ENCODE data around the gene PLCB1. TPM values are rescaled to one million over a fixed set of nuclear protein-coding genes. Genes with fewer than 3 reads are reported as not detected.

PLCB1 gene
- total RNA-seq, 1 experiment from 2014 or later, result 4.4 TPM

DNA sequence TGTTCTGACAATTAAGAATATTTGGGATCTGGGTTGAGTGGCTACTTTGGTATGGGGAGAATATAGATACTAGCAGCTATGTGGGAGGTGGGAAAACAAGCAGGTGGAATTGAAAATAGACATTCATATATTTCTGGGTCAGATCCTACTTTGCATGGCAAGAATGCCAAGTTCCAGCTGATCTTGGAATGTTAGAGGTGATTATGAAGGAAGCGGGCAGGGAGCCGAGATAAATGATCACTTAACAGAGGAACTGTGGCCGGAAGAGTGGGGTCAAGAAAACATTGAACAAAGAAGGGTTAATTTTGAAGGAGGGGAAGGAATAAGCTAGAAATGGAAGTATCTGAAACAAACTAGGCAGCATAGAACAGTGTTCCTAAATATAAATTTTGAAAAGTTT is 15.4 kb downstream of the PLCB1 start:
- Histone ChIP-seq H3K27me3 (ENCODE audit: low read length) (peaks cover 39% of the 10 kb centered on the region; the same call in 1 of the 2 replicates), H4K20me1 (ENCODE audit: low read length) (no peaks in the 10 kb centered on the region), H3F3A (ENCODE audit: low read length, unreplicated experiment) (no peaks in the 10 kb centered on the region), H3K27ac (ENCODE audit: low read length) (no peak overlapping the region), H3K4me3 (ENCODE audit: low read length) (no peak overlapping the region), H3K79me2 (ENCODE audit: low read length) (no peaks in the 10 kb centered on the region), H3K9me2 (replicated peaks; ENCODE audit: low read length) (no peaks in the 10 kb centered on the region), H3K9ac (ENCODE audit: low read length) (no peak overlapping the region), H3K9me3 (ENCODE audit: low read length) (no peaks in the 10 kb centered on the region), H3K4me1 (ENCODE audit: insufficient read depth, low read length) (peaks cover 10% of the 10 kb centered on the region; the same call in 1 of the 2 replicates), H3K4me2 (ENCODE audit: low read length) (no peak overlapping the region), H3K36me3 (ENCODE audit: low read depth, low read length) (no peaks in the 10 kb centered on the region), H2AFZ (ENCODE audit: low read length) (no peak overlapping the region)
- no peak for TF ChIP-seq EZH2 (IDR thresholded peaks at IDR 0.05; ENCODE audit: low read length, unreplicated experiment)
- no peak for TF ChIP-seq EZH2phosphoT487 (IDR thresholded peaks at IDR 0.05; ENCODE audit: borderline replicate concordance, low read length)
- TF ChIP-seq, protein P1, sequence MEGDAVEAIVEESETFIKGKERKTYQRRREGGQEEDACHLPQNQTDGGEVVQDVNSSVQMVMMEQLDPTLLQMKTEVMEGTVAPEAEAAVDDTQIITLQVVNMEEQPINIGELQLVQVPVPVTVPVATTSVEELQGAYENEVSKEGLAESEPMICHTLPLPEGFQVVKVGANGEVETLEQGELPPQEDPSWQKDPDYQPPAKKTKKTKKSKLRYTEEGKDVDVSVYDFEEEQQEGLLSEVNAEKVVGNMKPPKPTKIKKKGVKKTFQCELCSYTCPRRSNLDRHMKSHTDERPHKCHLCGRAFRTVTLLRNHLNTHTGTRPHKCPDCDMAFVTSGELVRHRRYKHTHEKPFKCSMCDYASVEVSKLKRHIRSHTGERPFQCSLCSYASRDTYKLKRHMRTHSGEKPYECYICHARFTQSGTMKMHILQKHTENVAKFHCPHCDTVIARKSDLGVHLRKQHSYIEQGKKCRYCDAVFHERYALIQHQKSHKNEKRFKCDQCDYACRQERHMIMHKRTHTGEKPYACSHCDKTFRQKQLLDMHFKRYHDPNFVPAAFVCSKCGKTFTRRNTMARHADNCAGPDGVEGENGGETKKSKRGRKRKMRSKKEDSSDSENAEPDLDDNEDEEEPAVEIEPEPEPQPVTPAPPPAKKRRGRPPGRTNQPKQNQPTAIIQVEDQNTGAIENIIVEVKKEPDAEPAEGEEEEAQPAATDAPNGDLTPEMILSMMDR (conservative IDR thresholded peaks at IDR 0.05; ENCODE audit: low read depth, low read length), result no peak
- DNase-seq, result no peak
- POLR2A ChIA-PET (ENCODE audit: unreplicated experiment), result no interaction called here
- BruUV-seq (replicated peaks), result no TSS peak
- intact Hi-C loops (cut with micrococcal nuclease), result no loop called here
- no peak for ATAC-seq
- CTCF ChIA-PET, result no interaction called here

GRCh38 chr20:8148501-8148900 is 16.4 kb downstream of the PLCB1 start:
- no TSS peak for BruUV-seq (replicated peaks)
- TF ChIP-seq EZH2phosphoT487 (IDR thresholded peaks at IDR 0.05; ENCODE audit: borderline replicate concordance, low read length) (no peak), EZH2 (IDR thresholded peaks at IDR 0.05; ENCODE audit: low read length, unreplicated experiment) (no peak)
- Histone ChIP-seq H3K9ac (ENCODE audit: low read length) (no peak overlapping the region), H3K9me3 (ENCODE audit: low read length) (no peaks in the 10 kb centered on the region), H3K4me2 (ENCODE audit: low read length) (no peak overlapping the region), H3F3A (ENCODE audit: low read length, unreplicated experiment) (no peaks in the 10 kb centered on the region), H3K9me2 (replicated peaks; ENCODE audit: low read length) (no peaks in the 10 kb centered on the region), H3K4me1 (ENCODE audit: insufficient read depth, low read length) (peaks cover 14% of the 10 kb centered on the region), H3K36me3 (ENCODE audit: low read depth, low read length) (no peaks in the 10 kb centered on the region), H3K27ac (ENCODE audit: low read length) (no peak overlapping the region), H3K27me3 (ENCODE audit: low read length) (peaks cover 30% of the 10 kb centered on the region; the same call in 1 of the 2 replicates), H3K79me2 (ENCODE audit: low read length) (no peaks in the 10 kb centered on the region), H2AFZ (ENCODE audit: low read length) (no peak overlapping the region), H3K4me3 (ENCODE audit: low read length) (no peak overlapping the region), H4K20me1 (ENCODE audit: low read length) (no peaks in the 10 kb centered on the region)
- CTCF ChIA-PET, result no interaction called here
- DNase-seq (peak; percentile 36), ATAC-seq (peak; percentile 39; the same call in 1 of the 2 replicates)
- POLR2A ChIA-PET (ENCODE audit: unreplicated experiment), result no interaction called here
- intact Hi-C loops (cut with micrococcal nuclease), result loop anchor here (1.0 kb wide), 1 partner anchor 240 kb away; no protein-coding TSS in a partner anchor

- Histone ChIP-seq H3K9ac (ENCODE audit: low read length) (no peak overlapping the region), H3K4me2 (ENCODE audit: low read length) (no peak overlapping the region)
- CTCF ChIA-PET, result no interaction called here
Measured at GRCh38 chr20:8150591-8150990, 18.5 kb downstream of the PLCB1 start.

More at GRCh38 chr20:8150591-8150990, 18.5 kb downstream of the PLCB1 start:
- BruUV-seq (replicated peaks), result no TSS peak
- POLR2A ChIA-PET (ENCODE audit: unreplicated experiment), result no interaction called here
- H3K4me3 ChIP-seq (ENCODE audit: low read length), result no peak overlapping the region
- TF ChIP-seq EZH2 (IDR thresholded peaks at IDR 0.05; ENCODE audit: low read length, unreplicated experiment), result no peak
- TF ChIP-seq EZH2phosphoT487 (IDR thresholded peaks at IDR 0.05; ENCODE audit: borderline replicate concordance, low read length), result no peak
- TF ChIP-seq, protein P1 (conservative IDR thresholded peaks at IDR 0.05; ENCODE audit: low read depth, low read length), result no peak
- no peaks in the 10 kb centered on the region for H3F3A ChIP-seq (ENCODE audit: low read length, unreplicated experiment)
- no peaks in the 10 kb centered on the region for H3K9me3 ChIP-seq (ENCODE audit: low read length)
- H3K4me1 ChIP-seq (ENCODE audit: insufficient read depth, low read length), result peaks cover 27% of the 10 kb centered on the region
- no peak overlapping the region for H3K27ac ChIP-seq (ENCODE audit: low read length)
- no peak overlapping the region for H2AFZ ChIP-seq (ENCODE audit: low read length)
- no peaks in the 10 kb centered on the region for H4K20me1 ChIP-seq (ENCODE audit: low read length)
- no peaks in the 10 kb centered on the region for H3K36me3 ChIP-seq (ENCODE audit: low read depth, low read length)
- DNase-seq, result no peak
- H3K79me2 ChIP-seq (ENCODE audit: low read length), result no peaks in the 10 kb centered on the region
- intact Hi-C loops (cut with micrococcal nuclease), result no loop called here
- no peaks in the 10 kb centered on the region for H3K9me2 ChIP-seq (replicated peaks; ENCODE audit: low read length)
- ATAC-seq, result no peak
- H3K27me3 ChIP-seq (ENCODE audit: low read length), result peaks cover 16% of the 10 kb centered on the region; the same call in 1 of the 2 replicates

All from PC-3 (cell line).